Chondrocyte (in vitro differentiated cells): ENCODE data around the gene IL4. TPM values are rescaled to one million over a fixed set of nuclear protein-coding genes. Genes with fewer than 3 reads are reported as not detected.

Experiments used
- DNase-seq: peaks from one replicate; pipeline ENCODE4 v3.0.0; 2021; ENCODE audit warnings: mixed read lengths, low spot score
- H3K27ac Mint-ChIP-seq: one replicate; pipeline ENCODE4 v1.8.0; 2021; ENCODE audit warnings: mild to moderate bottlenecking, moderate library complexity, mixed read lengths; ENCODE audit not compliant: unreplicated experiment
- H3K27me3 Mint-ChIP-seq: 2 replicates; pipeline ENCODE4 v1.8.0; 2021; ENCODE audit warnings: low read depth, mixed read lengths
- H3K36me3 Mint-ChIP-seq: 2 replicates; pipeline ENCODE4 v1.8.0; 2021; ENCODE audit warnings: low read depth, mixed read lengths
- H3K4me1 Mint-ChIP-seq: 2 replicates; pipeline ENCODE4 v1.8.0; 2021; ENCODE audit warnings: low read depth, mild to moderate bottlenecking, mixed read lengths
- H3K4me3 Mint-ChIP-seq: one replicate; pipeline ENCODE4 v1.8.0; 2021; ENCODE audit warnings: mild to moderate bottlenecking, moderate library complexity, mixed read lengths; ENCODE audit not compliant: unreplicated experiment
- H3K9me3 Mint-ChIP-seq: 2 replicates; pipeline ENCODE4 v1.8.0; 2021; ENCODE audit warnings: low read depth, mixed read lengths
- CTCF ChIP-seq: fragments of 200-600 bp; sonication (generic); IDR thresholded peaks from 2 replicates; pipeline ENCODE4 v1.5.0; 2021; ENCODE audit warnings: antibody characterized with exemption, mild to moderate bottlenecking, moderate library complexity
- total RNA-seq: library from RNA; stranded (reverse); gene quantifications from 3 replicates; pipeline ENCODE4 v1.2.1, GENCODE V29; 2021

The IL4 gene
- total RNA-seq, 1 donor from 2014 or later: not detected

- TF ChIP-seq CTCF: no peak
- no peak overlapping the region for H3K4me3 Mint-ChIP-seq
- peaks cover 3% of the 10 kb centered on the region for H3K36me3 Mint-ChIP-seq
- peaks cover 65% of the 10 kb centered on the region for H3K4me1 Mint-ChIP-seq
- no peaks in the 10 kb centered on the region for H3K9me3 Mint-ChIP-seq
- no peak for DNase-seq
- peak overlapping the region; percentile 95 for H3K27ac Mint-ChIP-seq
- H3K27me3 Mint-ChIP-seq: no peaks in the 10 kb centered on the region
These were observed 2.3 kb downstream of the IL4 start for GRCh38 chr5:132675936-132676689.

GRCh38 chr5:132677191-132677590 is 3.4 kb downstream of the IL4 start:
- DNase-seq: no peak
- H3K27me3 Mint-ChIP-seq: no peaks in the 10 kb centered on the region
- H3K27ac Mint-ChIP-seq: peak overlapping the region; percentile 95
- no peak overlapping the region for H3K4me3 Mint-ChIP-seq
- peaks cover 65% of the 10 kb centered on the region for H3K4me1 Mint-ChIP-seq
- peak; percentile 75 for TF ChIP-seq CTCF
- no peaks in the 10 kb centered on the region for H3K9me3 Mint-ChIP-seq
- peaks cover 3% of the 10 kb centered on the region for H3K36me3 Mint-ChIP-seq

GRCh38 chr5:132677682-132678400 is 4.1 kb downstream of the IL4 start:
- Mint-ChIP-seq H3K27ac (peak overlapping the region; percentile 95), H3K4me1 (peaks cover 65% of the 10 kb centered on the region), H3K9me3 (no peaks in the 10 kb centered on the region), H3K36me3 (peaks cover 3% of the 10 kb centered on the region), H3K4me3 (no peak overlapping the region), H3K27me3 (no peaks in the 10 kb centered on the region)
- DNase-seq: no peak
- no peak for TF ChIP-seq CTCF

- Mint-ChIP-seq H3K9me3 (no peaks in the 10 kb centered on the region), H3K27ac (no peak overlapping the region), H3K36me3 (peaks cover 3% of the 10 kb centered on the region), H3K27me3 (no peaks in the 10 kb centered on the region), H3K4me1 (peaks cover 65% of the 10 kb centered on the region), H3K4me3 (no peak overlapping the region)
- DNase-seq: no peak
- no peak for TF ChIP-seq CTCF
These were observed 4.9 kb downstream of the IL4 start for GRCh38 chr5:132678735-132679134.

GRCh38 chr5:132679166-132679565 is 5.4 kb downstream of the IL4 start:
- Mint-ChIP-seq H3K9me3 (no peaks in the 10 kb centered on the region), H3K27me3 (no peaks in the 10 kb centered on the region), H3K27ac (no peak overlapping the region), H3K36me3 (peaks cover 3% of the 10 kb centered on the region), H3K4me3 (no peak overlapping the region), H3K4me1 (peaks cover 60% of the 10 kb centered on the region)
- no peak for DNase-seq
- no peak for TF ChIP-seq CTCF
